Measurements from ENCODE around the gene SIX3.

SIX3 gene

DNA sequence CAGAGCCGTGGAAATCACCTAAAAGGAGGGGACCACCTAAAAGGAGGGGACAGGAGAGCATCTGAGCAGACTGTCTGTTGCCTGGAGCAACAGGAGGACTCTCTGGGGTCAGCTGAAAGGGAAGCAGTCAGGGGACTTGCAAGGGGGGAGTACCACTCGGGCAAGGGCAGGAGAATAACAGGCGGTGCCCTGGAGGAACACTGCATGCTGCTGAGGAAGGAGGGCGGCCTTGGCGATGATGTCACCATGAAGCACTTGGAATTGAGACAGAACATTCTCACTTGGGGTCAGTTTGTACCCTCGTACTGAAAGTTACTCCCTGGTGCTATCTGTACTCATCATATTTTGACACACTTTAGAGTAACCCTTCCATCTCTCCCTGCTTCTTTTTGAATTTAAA, 18.4 kb downstream of the SIX3 start:
- no peak for DNase-seq

DNA sequence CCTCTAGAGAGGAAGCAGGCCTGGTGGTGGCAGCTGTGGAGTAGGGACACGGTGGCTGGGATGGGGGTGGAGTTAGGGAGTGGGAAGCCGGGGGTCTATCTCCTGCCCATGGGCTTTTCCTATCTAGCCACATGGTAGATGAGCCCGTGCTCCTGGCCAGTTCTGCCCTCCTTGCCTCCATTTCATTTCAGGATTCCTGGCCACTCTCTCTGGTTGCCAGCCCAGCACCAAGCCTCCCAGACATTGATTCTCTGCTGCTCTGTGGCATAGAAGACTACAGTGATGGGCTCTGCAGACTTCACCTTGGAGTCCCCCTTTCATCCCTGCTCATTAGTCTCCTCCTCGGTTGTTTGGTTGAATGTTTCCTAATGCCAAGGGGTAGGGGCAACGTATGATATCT, 19.4 kb downstream of the SIX3 start:
- DNase-seq = no peak

DNA sequence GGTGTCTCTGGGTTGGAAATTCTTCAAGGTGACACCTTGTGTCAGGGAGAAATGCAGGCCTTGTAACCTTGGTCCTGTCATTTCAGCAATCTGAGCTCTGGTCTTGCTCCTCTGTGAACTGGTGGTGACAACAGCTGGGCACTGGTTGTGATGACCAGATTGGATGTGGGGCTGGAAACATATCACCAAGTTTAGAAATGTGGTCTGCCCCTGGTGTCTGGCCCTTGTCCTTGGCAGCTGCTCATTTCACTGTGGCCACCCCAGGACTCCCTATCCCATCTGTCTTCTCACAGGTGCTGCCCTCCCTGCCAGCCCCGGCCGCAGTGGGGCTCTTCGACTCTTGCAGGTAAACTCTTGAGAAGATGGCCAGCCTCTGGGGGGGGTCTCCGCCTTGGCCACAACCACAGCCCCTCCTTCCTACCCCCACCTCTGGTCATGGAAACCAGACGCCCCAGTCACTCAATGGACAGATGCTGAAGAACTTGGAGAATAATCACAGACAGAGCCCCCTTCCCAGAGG, 20.7 kb downstream of the SIX3 start:
- DNase-seq = no peak

DNA sequence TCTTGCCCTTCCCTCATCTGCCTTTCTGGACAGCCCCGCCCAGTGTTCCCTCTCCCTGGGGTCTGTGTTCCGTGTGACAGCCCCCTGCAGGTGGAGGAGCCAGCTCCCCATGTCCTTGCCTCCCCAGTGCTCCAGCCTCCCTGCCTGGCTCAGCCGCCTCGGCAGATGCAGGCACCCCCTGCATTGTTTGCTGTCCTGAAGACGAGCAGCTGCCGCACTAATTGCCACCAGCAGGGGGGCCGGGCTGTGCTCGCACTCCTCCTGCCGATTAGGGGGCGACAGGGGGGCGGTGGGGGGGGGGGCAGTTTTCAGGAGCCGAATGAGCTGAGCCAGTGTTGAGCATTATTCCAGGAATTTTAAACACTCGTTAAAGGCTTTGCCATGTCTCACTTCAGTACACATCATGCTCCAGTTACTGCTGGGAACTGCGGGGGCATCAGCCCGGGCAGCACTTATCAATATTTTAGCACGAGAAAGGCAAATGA, 23.3 kb downstream of the SIX3 start:
- DNase-seq = peak in 1 of 3 donors; percentile 42

GRCh38 chr2:44965684-44966083, 24.2 kb downstream of the SIX3 start:
- DNase-seq = peak; percentile 91

GRCh38 chr2:44967056-44967455, 25.6 kb downstream of the SIX3 start:
- DNase-seq = no peak

DNA sequence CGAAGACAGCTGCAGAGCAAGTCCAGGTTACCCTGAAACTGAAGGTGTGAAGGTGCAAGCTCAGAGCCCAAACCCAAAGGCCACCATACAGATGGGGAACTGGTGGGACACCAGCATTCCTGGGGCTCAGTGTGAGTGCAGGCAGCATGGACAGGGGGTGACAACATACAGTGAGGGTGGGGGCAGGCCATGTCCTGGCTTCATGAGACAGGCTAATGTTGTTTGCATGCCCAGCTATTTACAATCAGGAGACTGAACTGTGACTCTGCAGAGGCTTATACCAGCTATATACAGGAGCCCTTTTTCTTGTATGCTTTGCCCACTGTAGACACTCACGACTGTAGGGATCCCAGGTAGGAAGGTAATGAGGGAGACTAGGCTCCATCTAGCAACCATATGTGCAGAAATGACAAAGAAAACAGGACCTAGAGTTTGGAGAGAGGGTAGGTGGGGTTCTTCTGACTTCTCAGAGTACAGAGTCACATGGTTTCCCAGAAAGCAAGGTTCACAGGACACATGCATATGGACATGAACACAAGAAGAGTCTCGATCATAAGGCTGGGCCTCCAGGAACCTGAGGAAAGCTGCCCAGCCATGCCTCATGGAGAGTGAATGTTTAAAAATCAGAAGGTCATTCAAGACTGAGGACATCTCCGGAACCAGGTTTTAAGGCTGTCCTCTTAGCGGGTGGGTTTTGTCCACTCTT, 26.4 kb downstream of the SIX3 start:
- no peak for DNase-seq

- no peak for DNase-seq
Measured at GRCh38 chr2:44969936-44970335, 28.4 kb downstream of the SIX3 start.

DNA sequence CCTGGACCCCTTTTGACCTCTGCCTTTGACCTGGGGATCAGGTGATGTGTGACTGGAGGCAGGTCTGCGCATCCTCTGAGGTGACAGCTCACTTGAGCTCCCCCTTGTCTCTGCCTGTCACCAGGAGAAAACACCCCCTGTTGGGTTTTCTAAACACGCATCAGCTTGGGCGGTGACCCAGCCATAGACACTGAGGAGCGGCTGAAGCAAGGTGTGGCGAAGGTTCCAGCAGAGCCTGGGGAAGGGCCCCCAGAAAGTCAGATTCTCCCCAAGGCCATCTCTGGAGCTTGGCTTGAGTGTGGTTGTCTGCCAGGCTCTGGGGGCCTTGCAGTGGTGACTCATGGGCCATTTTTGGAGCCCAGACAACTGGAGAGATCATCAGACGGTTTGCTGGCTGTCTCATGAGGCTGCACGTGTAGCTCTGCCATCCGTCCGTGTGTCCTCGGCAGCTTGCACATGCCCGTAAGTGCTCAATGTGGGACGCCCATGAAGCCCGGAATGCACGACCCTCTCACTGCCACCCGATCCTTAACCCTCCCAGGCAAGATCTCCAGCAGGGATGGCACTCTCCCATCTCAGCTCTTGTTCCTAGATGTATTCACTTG, 29.4 kb downstream of the SIX3 start:
- DNase-seq = no peak

DNA sequence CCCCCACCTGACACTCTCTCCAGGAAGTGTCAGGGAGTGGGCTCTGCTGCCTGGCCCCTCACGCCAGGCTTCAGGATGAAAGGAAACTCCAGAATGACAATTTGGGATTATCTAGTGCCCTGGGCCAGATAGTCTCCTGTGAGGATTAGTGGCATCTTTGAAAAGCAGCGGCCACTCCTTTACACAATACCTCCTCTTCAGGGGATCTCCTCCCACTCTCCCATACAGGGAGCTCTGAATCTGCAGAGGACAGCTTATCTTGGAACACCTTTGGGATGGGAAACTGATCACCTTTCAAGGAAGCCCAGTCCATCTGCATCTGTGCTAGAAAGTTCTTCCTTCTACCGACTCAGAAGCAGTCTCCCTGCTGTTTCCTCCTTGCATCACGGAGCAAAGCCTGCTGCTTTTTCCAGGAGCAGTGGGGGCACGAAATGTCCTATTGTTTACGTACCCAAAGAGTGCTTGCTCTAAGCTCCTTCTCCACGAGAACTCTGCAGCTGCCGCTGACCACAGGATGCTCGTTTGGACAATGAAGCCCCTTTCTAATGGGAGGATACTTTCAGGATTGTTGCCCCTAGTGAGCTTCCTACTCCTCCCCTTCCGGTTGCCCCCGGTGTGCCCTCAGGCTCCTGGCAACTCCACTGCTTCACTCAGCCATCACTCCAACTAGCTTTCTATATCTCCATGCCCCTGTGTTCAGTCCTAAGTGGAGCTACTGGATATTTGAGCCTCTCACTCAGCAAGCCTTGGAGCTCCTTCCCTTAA, 31.5 kb downstream of the SIX3 start:
- no peak for DNase-seq

DNA sequence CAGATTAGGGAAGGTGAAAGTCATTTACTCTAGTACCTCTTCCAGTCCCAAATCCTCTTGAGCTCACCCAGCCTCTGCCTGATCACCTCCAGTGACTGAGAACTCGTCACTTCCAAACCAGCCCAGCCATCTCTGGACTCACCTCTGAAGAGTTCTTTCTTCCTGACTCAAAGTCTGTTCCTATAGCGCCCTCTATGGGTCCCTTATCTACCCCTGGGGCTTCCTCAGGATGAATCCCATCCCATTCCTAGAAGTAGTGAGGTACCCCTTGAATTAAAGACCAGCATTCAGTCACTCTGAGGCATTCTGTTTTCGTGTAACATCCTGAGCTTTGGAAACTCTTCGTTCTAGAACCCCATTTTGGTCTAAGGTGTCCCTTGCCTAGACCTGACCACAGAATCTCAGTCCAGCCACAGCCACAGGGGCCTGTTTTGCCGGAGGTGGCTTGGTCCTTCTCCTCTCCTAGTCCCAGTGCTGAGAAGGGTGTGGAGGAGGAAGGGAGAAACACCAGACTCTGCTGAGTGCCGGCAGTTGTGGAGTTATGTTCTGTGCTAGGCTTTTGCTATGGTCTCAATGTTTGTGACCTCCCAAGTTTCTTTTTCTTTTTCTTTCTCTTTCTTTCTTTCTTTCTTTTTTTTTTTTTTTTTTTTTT, 32.7 kb downstream of the SIX3 start:
- peak; percentile 74 to 91 (median 84) for DNase-seq

DNA sequence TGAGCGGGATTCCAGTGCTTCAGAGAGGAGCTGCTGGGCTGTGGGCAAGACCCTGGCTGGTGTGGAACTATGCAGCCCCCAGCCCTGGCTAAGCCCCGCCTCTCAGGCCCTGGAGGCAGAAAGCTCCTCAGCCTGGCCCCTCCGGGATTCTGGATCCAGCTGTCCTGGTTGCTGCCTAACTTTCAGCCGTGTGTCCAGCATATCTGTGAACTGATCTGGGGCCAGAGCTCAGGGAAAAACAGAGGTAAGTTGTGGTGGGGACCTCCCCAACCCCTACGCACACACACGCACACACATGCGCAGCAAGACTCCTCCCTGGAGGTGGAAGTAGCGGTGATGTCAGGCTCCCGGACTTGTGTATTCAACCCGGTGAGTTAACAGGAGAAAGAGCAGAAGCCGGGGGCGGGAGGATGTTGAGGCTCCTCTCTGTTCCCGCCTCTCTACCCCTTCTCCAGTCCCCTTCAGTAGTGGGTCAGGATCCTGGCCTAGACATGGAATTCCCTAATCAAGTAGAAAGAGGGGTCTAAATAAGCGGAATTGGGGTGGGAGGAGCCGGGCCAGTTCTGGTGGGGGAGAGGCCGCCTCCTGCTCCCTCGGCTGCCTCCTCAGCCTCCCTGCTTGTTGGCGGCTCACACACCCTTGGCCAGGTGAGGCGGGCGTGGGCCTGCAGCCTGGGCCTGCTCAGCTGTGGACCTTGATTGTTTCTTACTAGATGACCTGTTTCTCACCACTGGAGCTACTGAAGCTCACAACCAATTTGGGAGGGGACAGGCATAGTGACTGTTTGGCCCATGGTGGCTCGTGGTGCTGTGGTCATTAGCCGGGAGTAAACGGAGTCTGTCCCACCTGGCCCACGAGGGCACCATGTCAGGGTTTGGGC, 34.3 kb downstream of the SIX3 start:
- DNase-seq = peak in 2 of 3 donors; percentile 24 to 33

DNA sequence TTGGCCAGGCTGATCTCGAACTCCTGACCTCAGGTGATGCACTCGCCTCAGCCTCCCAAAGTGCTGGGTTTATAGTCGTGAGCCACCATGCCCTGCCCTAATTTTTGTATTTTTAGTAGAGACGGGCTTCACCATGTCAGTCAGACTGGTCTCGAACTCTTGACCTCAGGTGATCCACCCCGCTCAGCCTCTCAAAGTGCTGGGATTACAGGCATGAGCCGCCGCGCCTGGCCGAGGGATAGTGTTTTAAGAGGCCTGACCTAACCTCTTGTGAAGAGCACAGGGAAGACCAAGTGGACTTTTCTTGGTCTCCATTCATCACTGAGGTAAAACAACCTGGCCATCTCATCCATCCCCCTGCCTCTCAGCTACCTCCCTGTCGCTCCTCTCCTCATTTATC, 38.1 kb downstream of the SIX3 start:
- no peak for DNase-seq

GRCh38 chr2:44980751-44981713, 39.5 kb downstream of the SIX3 start:
- DNase-seq = no peak

GRCh38 chr2:44981714-44982108, 40.2 kb downstream of the SIX3 start:
- DNase-seq = peak; percentile 67 to 89 (median 87)

DNA sequence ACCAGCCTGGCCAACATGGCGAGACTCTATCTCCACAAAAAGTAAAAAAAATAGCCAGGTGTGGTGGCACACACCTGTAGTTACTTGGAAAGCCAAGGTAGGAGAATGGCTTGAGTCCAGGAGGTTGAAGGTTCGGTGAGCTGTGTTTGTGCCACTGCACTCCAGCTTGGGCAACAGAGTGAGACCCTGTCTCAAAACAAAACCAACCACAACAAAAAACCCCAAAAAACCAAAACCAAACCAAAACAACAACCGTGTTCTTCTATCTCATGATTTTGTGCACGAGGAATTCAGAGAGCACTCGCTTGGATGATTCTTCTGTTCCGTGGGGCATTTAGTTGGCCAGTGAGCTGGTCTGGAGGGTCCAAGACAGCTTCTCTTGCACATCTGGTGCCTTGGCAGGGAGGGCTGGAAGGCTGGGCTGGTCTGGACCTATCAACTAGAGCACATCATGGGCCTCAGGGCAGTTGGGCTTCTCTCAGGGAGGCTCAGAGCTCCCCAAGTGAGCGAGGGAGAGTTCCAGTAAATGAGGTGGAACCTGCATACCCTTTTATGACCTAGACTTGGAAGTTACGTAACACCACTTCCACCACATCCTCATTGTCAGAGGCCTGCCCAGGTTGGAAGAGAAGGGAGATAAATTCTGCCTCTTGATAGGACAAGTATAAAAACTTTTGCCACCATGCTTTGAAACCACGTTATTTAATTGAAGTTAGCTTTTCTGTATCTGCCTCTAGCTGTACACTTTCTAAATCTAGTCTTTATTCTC, 42.5 kb downstream of the SIX3 start:
- DNase-seq = no peak

DNA sequence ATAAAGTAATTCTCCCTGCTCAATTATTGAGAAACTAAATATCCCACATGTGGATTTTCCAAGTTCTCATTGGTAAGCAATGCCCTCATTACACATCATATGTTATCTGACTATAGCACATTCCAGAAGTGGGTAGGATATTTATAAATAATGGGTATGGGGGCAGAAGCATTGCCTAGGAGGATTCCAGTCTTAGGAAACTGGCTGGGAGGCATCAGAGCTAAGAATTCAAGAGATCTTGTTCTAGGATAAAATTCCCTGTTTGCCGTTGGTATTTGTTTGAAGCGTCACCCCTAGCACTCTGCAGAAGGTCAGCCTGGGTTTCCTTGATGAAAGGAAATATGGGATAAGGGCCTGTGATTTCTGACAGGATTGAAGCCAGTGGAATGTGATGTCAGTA, 47.7 kb downstream of the SIX3 start:
- DNase-seq = no peak

GRCh38 chr2:44994377-44994776, 52.9 kb downstream of the SIX3 start:
- no peak for DNase-seq
